ENCODE results near the gene SLC49A4. TPM values are rescaled to one million over a fixed set of nuclear protein-coding genes. Genes with fewer than 3 reads are reported as not detected.

SLC49A4 gene
- total and polyA plus RNA-seq, 2 of the 13 experiments (the other 11 are each of a cell fraction or from before 2014, with no cell fraction given) = 6.5 to 16.3 TPM

DNA sequence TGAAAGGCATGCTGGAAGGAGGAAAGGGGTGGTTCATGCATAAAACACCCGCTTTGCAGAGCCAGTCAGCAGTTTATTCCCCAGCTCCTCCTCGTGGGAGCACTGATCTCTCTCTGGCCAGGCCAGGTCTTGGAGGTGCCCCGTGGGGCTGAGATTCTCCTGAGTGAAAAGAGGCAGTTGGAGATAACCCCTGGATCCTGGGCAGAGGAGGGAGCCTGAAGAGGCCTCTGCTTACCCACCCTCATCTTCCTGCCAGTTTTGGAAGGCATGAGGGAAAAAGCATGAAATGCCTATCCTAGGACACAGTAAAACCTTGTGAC is 124.4 kb downstream of the SLC49A4 start:
- H3K79me2 ChIP-seq (ENCODE audit: insufficient read depth, low read length) = no peaks in the 10 kb centered on the region
- no peaks in the 10 kb centered on the region; the same call in 1 of the 2 replicates for H3K4me1 ChIP-seq (ENCODE audit: insufficient read depth, low read length)
- TF ChIP-seq, protein P1, sequence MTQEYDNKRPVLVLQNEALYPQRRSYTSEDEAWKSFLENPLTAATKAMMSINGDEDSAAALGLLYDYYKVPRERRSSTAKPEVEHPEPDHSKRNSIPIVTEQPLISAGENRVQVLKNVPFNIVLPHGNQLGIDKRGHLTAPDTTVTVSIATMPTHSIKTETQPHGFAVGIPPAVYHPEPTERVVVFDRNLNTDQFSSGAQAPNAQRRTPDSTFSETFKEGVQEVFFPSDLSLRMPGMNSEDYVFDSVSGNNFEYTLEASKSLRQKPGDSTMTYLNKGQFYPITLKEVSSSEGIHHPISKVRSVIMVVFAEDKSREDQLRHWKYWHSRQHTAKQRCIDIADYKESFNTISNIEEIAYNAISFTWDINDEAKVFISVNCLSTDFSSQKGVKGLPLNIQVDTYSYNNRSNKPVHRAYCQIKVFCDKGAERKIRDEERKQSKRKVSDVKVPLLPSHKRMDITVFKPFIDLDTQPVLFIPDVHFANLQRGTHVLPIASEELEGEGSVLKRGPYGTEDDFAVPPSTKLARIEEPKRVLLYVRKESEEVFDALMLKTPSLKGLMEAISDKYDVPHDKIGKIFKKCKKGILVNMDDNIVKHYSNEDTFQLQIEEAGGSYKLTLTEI (CRISPR knock-in tag; conservative IDR thresholded peaks at IDR 0.05) = no peak
- TF ChIP-seq ATM (IDR thresholded peaks at IDR 0.05; ENCODE audit: borderline replicate concordance) (no peak), ZNF766 (CRISPR knock-in tag; IDR thresholded peaks at IDR 0.05; ENCODE audit: borderline replicate concordance) (no peak), KLF15 (CRISPR knock-in tag; IDR thresholded peaks at IDR 0.05; ENCODE audit: borderline replicate concordance) (no peak), KLF6 (CRISPR knock-in tag; IDR thresholded peaks at IDR 0.05) (no peak), ZMYM2 (CRISPR knock-in tag; IDR thresholded peaks at IDR 0.05) (no peak), MBD4 (IDR thresholded peaks at IDR 0.05; ENCODE audit: borderline replicate concordance, low read length) (no peak), MED1 (CRISPR knock-in tag; IDR thresholded peaks at IDR 0.05) (no peak), ZNF605 (CRISPR knock-in tag; IDR thresholded peaks at IDR 0.05) (no peak), MZF1 (CRISPR knock-in tag; IDR thresholded peaks at IDR 0.05; ENCODE audit: borderline replicate concordance) (no peak), ZNF160 (CRISPR knock-in tag; IDR thresholded peaks at IDR 0.05) (no peak), PTBP1 (IDR thresholded peaks at IDR 0.05; ENCODE audit: low read depth, low read length, poor library complexity, severe bottlenecking) (no peak)
- TF ChIP-seq, protein P2, sequence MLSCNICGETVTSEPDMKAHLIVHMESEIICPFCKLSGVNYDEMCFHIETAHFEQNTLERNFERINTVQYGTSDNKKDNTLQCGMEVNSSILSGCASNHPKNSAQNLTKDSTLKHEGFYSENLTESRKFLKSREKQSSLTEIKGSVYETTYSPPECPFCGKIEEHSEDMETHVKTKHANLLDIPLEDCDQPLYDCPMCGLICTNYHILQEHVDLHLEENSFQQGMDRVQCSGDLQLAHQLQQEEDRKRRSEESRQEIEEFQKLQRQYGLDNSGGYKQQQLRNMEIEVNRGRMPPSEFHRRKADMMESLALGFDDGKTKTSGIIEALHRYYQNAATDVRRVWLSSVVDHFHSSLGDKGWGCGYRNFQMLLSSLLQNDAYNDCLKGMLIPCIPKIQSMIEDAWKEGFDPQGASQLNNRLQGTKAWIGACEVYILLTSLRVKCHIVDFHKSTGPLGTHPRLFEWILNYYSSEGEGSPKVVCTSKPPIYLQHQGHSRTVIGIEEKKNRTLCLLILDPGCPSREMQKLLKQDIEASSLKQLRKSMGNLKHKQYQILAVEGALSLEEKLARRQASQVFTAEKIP (CRISPR knock-in tag; IDR thresholded peaks at IDR 0.05; ENCODE audit: borderline replicate concordance) = no peak
- DNase-seq (ENCODE audit: low spot score) (no peak), FAIRE-seq (no peak), ATAC-seq (no peak)
- H3K27me3 ChIP-seq (ENCODE audit: control insufficient read depth in 1 of 2, insufficient read depth in 2 of 2, low read length in 2 of 2) = peaks cover 9 to 50% of the 10 kb centered on the region in 2 experiments; a peak in 4 of 5 replicates
- H3K27ac ChIP-seq (ENCODE audit: extremely low read length, insufficient read depth, low read length) = no peak overlapping the region
- WGBS (ENCODE audit: low lambda C conversion rate) = 0% methylated on average over 2 of the region's 3 CpGs
- CTCF ChIA-PET (ENCODE audit: low intra/inter-chr PET ratio, low total read pairs) = no interaction called here
- in situ Hi-C loops (cut with HindIII; ENCODE audit: extremely low pct_ligation_motif_present, low pct_unique_long_range_greater_than_20kb) = no loop called here
- BruUV-seq (replicated peaks) = no TSS peak
- intact Hi-C loops (cut with micrococcal nuclease; ENCODE audit: unreplicated experiment) = no loop called here
- H3K36me3 ChIP-seq (replicated peaks in 1 of 2; ENCODE audit: control insufficient read depth in 1 of 2, insufficient read depth in 2 of 2, low read length in 2 of 2) = no peaks in the 10 kb centered on the region
- no peaks in the 10 kb centered on the region for H4K20me1 ChIP-seq (ENCODE audit: insufficient read depth, low read length)
- no peak overlapping the region for H3K9ac ChIP-seq (ENCODE audit: insufficient read depth, low read depth, low read length)
- POLR2A ChIA-PET = no interaction called here
- H3K4me2 ChIP-seq (ENCODE audit: low read depth, low read length) = no peak overlapping the region
- no peak overlapping the region for H3K4me3 ChIP-seq (replicated peaks in 1 of 3; ENCODE audit: insufficient read depth in 1 of 3, low read depth in 2 of 3, low read length in 3 of 3)
- H3K9me3 ChIP-seq (ENCODE audit: low read length) = no peaks in the 10 kb centered on the region
- H2AFZ ChIP-seq (ENCODE audit: low read length) = no peak overlapping the region

All from HepG2 (cell line).